NCI-H1105 (cell line): ENCODE results near the gene RPH3AL.
"Not testable (repeated sequence)": the region's sequence is repeated elsewhere in the genome, so short reads cannot be mapped to it uniquely, and the experiment has no call there.

Experiments used
- DNase-seq: peaks from one replicate; lab custom pipeline; 2025; lab: John Stamatoyannopoulos, UW

The RPH3AL gene

DNA sequence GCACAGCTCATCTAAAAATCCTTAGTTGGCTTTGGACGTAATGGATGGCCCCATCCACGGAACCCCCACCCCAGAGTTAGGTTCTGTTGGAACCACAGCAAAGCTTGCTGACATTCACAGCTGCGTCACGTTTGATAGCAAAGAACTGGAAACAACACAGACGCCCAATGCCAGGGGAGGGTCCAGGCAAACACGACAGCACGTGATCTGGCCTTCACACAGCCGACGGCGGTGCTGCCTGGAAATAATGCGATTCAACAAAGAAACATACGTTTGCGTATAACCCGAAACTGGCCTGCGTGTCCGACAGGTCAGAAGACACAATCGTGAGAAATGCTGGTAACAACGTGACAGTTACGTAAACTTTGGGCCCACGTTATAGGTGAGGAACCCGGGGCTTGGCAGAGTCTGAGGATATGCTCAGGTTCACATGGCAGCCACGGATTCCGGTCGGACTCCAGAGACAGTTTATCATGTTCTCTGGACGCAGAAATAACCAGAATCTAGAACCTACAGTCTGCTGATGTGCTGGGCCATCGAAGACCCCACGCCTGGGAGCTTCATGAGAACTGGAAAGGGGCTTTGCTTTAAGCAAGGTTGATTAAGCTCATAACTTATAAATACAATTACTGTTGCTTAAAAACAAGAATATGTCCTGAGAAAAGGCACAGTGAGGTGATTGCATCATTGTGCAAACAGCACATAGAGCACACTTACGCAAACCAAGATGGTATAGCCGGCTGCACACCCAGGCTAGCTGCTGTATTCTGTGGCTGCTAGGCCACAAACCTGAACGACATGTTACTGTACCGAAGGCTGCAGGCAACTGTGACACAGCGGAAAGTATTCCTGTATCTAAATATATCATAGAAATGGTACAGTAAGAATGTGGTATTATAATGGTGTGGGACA is 70.4 kb downstream of the RPH3AL start:
- no peak for DNase-seq

DNA sequence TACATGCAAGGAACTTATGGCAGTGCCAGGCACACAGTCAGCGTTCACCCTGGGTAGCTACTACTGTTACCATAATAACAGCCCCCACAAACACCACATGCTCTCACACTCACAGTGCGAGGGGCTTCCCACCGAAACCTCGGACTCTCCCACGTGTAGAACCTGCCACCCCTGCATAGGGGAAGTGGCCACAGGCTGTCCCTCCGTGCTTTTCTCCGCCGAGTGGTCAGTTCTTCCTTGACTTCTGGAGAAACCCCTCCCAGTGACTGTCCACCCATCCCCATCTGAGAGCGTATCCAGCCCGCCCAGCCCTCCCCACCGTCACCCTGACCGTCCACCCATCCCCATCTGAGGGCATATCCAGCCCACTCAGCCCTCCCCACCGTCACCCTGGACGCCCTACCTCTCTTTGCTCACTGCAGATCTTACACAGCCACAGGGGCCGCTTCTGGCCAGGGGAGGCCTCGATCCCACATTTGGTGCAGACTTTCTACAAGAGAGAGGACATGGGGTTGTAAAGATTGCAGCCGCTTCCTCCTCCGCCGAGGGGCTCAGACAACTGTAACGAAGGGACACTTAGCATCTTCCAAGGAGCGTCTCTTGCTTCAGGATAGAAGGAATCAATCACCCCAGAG is 71.1 kb downstream of the RPH3AL start:
- DNase-seq = no peak

DNA sequence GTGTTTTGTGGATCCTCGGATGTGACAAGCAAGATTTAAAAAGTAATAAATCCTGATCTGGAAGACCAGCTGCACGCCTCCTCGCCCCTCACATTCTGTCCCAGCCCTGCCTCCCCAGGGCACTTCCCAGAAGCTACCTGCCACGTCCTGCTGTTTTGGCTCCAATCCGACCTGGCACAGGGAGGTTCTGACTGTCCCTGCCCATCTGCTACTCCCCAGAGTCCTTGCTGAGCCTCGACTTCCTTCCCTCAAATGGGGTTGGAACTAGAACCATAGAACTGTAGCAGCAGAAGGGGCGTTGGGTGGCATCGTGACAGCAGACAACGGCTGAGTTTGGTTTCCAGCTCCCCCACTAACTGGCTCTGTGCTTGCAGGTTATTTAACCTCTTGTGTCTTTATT is 71.7 kb downstream of the RPH3AL start:
- DNase-seq = no peak

DNA sequence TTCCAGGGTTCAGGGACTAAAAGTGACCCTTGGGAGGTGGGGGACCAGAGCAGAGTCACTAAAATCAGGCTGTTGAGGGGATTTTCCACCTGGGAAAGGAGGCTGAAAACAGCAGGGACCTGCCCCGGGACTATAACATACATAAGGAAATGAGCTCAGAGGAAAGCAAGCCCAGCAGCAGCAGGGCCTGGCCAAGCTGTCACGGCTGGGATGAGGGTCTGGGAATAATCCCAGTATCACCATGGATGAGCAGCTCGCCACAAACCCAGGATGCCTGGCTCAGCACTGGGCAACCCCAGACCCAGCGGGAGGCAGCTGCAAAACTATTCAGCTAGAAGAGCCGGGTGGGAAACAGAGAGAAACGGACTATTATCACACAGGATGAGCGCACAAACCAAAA is 72.4 kb downstream of the RPH3AL start:
- DNase-seq = no peak

DNA sequence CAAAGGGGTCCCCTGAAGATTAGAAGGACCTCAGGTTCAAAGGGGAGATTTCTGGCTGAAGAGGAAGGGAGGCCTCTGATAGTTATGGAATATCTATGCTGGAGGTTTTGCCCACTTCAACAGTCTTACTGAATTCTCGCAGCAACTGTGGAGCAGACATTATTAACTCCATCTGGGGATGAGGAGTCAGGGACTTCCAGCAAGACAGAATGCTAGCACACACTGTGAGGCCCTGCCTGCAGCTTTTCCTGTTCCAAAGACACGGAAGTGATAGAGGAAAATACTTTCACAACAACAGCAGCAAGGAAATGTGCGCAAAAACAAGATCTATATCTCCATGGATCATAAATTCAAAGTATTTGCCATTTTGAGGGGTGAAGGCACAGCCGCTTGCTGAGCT is 72.8 kb downstream of the RPH3AL start:
- no peak for DNase-seq

DNA sequence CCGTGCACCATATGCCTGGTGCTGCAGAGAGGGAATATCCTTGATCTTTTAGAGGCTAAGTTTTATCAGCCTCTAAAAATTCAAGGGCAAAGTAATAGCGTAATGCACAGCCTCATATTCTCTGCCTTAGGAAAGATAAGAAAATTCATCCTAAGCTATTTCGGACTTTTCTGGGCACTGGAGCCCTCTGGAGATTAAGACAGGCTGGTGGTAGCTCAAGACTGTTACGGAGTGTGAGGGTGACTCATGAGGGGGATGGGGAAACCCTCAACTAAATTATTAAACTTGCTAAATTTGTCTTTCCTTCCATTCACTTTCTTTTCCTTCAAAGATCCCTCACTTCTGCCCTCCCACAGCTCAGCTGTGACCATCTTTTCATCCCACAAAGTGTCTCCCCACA is 73.3 kb downstream of the RPH3AL start:
- DNase-seq = no peak

DNA sequence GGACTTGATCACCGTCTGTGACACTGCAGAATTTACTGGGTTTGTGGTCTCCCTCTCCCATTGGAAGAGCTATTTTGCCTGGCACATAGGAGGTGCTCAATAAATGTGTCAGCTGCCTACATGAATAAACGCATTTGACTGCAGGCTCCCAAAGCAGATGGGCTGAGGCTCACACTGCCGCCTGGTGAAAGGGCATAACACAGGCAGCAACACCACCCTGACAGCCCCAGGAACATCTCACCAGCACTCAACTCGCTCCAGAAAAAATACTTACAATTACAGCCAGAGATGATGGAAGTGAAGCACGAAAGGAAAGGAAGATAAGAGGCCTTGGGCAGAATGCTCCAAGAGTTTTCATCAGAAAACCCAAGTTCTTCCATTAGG is 73.9 kb downstream of the RPH3AL start:
- DNase-seq = no peak

DNA sequence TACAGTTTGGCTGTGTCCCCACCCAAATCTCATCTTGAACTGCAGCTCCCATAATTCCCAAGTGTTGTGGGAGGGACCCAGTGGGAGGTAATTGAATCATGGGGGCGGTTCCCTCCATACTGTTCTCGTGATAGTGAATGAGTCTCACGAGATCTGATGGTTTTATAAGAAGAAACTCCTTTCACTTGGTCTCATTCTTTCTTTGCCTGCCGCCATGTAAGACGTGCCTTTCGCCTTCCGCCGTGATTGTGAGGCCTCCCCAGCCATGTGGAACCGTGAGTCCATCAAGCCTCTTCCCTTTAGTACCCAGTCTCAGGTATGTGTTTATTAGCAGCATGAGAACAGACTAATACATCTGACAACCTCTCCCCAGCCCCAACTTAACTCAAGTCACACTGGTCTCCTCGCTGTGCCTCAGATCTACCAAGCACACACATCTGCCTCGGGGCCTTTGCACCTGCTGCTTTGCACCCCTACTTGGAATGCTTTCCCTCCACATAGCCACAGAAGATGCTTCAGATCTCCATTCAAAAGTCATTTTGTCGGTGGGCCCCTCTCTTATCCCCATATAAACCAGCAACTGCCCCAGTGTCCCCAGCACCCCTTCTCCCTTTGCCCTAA is 74.4 kb downstream of the RPH3AL start:
- DNase-seq = no peak

DNA sequence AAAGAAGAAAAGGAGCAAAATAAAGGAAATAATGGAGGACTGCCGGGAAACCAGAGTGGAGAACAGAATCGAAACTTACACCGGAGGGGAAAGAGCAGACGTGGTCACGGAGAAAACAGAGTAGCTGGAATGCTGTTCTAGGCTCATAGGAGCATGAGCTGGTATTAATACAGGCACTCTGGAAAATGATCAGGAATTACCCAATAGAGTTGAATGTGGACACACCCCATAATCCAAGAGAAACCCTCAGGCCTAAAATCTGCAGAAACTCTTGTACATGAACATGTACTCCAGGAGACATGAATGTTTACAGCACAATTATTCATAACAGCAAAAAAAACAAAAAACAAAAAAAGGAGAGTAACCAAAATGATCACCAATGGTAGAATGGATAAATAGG is 77.7 kb downstream of the RPH3AL start:
- no peak for DNase-seq

DNA sequence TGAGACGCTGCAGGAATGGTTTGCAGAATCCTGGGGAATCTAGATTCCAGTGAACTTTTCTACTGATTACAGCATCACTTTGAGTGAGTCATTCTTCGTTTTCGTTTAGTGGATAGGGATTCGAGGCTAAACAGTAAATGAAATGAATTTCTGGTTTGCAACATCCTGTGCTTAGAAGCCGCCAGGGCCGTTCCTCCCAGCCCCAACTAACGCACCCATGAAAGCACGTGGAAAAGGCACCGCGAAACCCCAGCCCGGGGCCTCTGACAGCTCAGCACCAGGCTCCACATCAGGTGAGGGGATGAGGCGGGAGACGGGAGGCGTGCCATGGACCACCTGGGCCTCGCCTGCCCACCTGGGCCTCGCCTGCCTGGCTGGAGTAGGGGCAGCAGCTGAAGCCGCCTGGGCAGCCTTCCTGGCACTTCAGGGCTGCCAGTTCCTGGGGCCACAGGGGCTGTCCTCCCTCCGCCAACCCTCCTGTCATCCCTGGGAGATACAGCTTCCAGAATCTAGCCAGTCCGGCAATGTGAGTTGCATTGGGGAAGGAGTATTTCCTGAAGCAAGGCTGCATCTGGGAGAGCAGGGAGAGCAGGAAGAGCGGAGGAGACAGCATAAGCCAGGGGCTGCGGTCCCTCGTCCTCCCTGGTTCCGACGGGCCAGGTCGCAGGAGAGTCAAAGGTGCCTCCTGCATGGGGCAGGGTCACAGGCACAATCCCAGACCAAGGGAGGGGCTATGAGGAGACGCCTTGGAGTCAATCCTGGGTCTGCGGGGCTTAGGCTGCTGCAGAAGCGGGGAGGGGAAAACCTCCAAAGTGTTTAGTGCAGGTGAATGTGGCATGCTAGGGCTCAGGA is 78.4 kb downstream of the RPH3AL start:
- DNase-seq = no peak

DNA sequence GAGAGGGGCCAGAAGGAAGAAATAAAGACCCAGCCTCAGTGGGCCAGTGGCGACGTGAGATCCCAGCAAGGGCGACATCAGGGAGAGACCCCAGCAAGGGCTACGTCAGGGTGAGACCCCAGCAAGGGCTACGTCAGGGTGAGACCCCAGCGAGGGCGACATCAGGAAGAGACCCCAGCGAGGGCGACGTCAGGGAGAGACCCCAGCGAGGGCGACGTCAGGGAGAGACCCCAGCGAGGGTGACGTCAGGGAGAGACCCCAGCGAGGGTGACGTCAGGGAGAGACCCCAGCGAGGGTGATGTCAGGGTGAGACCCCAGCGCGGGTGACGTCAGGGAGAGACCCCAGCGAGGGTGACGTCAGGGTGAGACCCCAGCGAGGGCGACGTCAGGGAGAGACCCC is 79.8 kb downstream of the RPH3AL start:
- DNase-seq = not testable (repeated sequence)

DNA sequence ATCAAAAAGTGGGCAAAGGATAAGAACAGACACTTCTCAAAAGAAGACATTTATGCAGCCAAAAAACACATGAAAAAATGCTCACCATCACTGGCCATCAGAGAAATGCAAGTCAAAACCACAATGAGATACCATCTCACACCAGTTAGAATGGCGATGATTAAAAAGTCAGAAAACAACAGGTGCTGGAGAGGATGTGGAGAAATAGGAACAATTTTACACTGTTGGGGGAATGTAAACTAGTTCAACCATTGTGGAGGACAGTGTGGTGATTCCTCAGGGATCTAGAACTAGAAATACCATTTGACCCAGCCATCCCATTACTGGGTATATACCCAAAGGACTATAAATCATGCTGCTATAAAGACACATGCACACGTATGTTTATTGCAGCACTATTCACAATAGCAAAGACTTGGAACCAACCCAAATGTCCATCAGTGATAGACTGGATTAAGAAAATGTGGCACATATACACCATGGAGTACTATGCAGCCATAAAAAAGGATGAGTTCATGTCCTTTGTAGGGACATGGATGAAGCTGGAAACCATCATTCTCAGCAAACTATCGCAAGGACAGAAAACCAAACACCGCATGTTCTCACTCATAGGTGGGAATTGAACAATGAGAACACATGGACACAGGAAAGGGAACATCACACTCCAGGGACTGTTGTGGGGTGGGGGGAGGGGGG is 80.5 kb downstream of the RPH3AL start:
- not testable (repeated sequence) for DNase-seq

DNA sequence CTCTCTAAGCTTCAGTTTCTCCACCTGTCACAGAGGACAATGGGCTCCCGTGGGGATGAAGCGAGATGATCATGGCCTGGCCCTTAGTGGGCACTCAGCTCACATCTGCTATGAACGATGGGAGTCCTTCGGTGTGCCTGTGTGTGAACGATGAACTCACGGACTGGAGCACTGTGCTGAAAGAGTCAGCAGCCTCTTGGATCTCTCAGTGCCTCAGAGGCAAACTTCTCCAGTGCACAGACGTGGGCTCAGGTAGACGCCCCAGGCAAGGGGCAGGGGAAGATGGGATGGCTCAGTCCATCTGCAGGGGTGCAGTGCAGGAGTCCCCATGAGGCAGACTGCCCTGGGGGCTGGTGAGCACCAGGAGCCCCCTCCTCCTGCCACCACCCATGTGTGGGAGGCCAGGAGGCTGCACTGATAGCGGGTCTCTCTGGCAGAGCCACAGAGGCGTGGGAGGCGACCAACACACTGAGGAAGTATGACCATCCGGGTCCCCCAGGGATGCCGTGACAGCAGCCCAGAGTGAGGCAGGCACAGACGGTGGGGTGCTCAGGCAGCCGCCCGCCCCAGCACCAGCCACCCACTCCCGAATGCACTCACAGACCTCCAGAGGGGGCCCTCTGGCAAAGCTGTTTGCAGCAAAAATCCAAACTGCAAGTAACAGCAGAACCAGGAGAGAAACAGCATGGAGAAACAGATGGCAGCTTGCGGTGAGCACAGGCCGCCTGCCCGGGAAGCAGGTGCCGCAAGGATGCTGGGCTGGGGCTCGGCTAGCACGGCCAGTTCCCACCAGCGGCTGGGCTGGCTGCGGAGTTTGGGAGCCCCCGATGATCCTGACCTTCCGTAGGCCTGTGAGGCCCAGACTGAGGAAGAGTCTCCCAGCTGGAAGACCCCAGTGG is 82.7 kb downstream of the RPH3AL start:
- no peak for DNase-seq

DNA sequence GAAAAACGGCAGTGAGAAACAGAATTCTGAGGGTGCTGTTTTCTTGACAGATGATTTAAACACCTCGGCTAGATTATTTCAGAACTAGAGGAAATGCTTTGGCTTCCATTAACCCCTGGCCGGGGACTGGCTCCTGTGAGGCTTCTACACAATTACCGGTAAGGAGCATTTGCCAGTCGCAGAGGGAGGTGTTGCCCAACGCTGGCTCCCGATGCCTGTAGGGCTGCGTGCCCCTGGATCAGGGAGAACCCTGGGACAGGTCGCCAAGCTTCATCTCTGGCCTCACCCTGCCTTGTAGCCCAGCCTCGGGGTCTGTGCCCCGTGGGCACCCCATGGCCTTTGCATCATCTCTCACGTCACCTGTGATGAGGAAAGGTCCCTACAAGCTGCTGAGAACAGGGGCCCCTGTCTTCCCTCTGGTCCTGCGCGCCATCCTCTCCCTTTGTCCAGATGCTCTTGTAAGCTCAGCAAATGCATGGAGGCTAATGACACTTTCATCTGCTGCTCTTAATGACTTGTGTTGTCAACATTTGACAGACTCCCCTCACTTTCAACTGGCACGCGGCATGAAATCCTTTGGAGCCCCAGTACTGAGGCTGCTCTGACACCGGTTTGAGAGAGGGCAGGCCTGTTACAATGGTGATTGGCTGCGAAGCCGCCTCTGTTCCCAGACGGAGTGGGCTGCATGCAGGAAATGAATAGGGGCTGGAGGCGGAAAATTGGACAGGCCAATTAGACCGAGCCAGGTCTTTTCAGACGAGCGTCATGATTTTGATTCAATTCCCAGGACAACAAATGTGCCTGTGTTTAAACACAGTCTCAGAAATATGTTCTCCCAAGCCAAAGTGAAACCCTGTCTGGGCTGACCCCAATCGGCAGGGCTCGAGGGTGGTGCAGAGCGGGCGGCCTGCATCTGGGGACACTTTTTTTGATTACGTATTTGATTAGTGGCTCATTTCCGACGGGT is 85.6 kb downstream of the RPH3AL start:
- DNase-seq = no peak

DNA sequence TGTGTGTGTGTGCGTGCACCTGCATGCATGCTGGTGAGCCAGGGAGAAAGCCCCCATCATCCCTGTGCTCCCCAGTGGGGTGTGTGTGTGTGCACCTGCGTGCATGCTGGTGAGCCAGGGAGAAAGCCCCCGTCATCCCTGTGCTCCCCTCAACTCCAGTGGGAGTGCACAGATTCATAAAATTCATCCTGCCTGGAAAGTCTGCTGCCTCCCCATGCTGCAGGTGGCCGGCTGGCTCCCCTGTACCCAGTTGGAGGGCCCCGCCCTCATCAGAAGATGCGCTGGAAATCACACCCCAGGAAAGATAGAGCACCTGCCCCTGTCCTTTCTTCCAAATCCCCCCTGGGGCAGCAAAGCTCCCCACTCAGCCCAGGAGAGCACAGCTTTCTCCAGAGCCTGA is 86.4 kb downstream of the RPH3AL start:
- no peak for DNase-seq

DNA sequence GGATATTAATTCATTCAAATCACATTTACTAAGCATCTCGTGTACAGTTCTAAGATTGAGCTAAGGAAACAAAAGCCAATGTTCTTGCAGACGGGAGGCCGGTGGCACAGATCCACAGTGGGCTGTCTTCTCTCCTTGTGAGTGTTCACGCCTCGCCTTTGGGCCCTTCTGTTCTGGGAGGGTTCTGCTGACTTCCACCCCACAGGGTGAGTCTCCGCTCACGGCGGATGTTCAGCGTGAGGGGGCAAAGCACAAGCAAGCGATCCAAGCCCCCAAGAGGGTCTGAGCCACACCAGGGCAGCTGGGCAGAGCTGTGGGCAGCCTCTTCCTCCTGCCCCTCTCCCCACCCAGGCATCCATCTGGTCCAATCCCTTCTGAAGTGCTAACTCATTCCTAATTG is 86.9 kb downstream of the RPH3AL start:
- DNase-seq = no peak

DNA sequence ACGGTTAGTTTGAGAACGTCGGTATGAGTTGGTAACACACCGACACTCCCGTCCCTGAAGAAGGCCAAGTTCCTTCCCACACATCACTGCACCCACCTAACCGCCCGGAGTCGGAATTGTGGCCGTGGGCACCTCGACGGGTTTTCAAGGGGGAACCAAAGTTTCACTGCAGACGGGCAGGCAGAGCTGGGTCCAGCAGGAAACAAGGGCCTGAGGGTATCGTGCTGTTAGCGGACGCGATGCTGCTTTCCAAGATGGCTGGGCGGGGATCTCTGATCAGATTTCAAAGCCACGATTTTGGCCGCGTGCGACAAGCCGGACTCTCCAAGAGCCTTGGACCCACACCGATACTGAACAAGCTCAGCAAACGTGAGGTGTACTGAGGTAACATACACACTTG is 88.8 kb downstream of the RPH3AL start:
- no peak for DNase-seq

DNA sequence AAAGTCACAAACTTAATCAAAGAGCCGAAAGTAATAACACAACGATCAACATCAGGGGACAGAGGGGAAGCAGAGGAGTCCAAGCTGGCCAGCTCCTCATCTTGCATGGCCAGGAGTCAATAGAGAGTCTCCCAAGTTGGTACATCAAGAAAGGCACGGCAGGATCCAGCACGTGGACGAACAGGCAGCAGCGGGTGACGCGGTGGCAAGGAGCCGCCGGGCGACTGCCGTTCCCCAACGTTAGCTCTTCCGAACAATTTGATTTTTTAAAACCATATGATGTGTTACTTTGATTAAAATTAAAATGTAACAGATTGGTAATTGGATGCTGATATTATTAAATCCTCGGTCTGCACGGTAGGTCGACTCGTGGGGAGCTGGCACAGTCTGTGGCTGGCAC is 89.3 kb downstream of the RPH3AL start:
- no peak for DNase-seq

DNA sequence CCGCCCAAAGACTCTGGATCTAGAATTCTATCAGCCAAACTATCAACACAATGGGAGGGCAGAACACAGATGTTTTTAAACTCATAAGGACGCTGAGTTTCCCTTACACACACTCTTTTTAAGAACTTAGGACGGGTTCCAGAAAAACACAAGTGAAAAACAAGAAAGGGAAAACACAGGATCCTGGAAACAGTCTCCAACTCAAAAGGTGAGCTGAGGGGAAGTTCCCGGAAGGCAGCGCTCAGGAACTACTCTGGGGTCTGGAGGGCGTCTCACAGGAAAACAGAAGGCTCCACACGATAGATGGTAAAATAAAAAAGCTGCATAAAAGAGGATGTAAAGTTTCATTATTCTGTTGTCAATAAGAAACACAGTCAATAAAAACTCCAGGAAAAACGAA is 91.0 kb downstream of the RPH3AL start:
- no peak for DNase-seq
